ENCODE results near the gene FHOD3.

The FHOD3 gene

GRCh38 chr18:36667811-36668210 is 370.3 kb downstream of the FHOD3 start (continued):
- TF ChIP-seq ZNF488 (tag by site-specific recombination; IDR thresholded peaks at IDR 0.05), result no peak
- no peak for TF ChIP-seq ZNF670 (tag by site-specific recombination; IDR thresholded peaks at IDR 0.05; ENCODE audit: low read depth)
- TF ChIP-seq ZSCAN18 (tag by site-specific recombination; IDR thresholded peaks at IDR 0.05), result no peak
- no peak for TF ChIP-seq CTCF (tag by site-specific recombination; IDR thresholded peaks at IDR 0.05)
- no peak for TF ChIP-seq TSHZ1 (tag by site-specific recombination; IDR thresholded peaks at IDR 0.05; ENCODE audit: borderline replicate concordance)
- TF ChIP-seq ZNF747 (tag by site-specific recombination; IDR thresholded peaks at IDR 0.05), result no peak
- no peak for TF ChIP-seq ZNF394 (tag by site-specific recombination; IDR thresholded peaks at IDR 0.05; ENCODE audit: borderline replicate concordance)
- no peak for TF ChIP-seq ZBTB7A (tag by site-specific recombination; IDR thresholded peaks at IDR 0.05; ENCODE audit: low read depth)
- TF ChIP-seq ZNF138 (tag by site-specific recombination; IDR thresholded peaks at IDR 0.05; ENCODE audit: borderline replicate concordance), result no peak

- POLR2A ChIA-PET, result no interaction called here
- peak; percentile 63 for TF ChIP-seq FEZF1 (tag by site-specific recombination; IDR thresholded peaks at IDR 0.05)
- TF ChIP-seq ATF2 (tag by site-specific recombination; IDR thresholded peaks at IDR 0.05; ENCODE audit: low read depth), result peak; percentile 68; the same call in 1 of the 2 replicates
- TF ChIP-seq ZNF610 (tag by site-specific recombination; IDR thresholded peaks at IDR 0.05; ENCODE audit: borderline replicate concordance), result no peak
- no peak for TF ChIP-seq ZNF211 (tag by site-specific recombination; IDR thresholded peaks at IDR 0.05; ENCODE audit: low read depth)
These were observed 370.8 kb downstream of the FHOD3 start for GRCh38 chr18:36668349-36668748.

More at GRCh38 chr18:36668349-36668748, 370.8 kb downstream of the FHOD3 start:
- no peak overlapping the region for H3K27ac ChIP-seq (ENCODE audit: extremely low read depth, low read depth, low read length)
- H3K4me3 ChIP-seq (ENCODE audit: low read depth, low read length), result no peak overlapping the region
- no peaks in the 10 kb centered on the region; the same call in 1 of the 2 replicates for H3K4me1 ChIP-seq (ENCODE audit: control insufficient read depth, insufficient read depth, low read length)
- no peaks in the 10 kb centered on the region for H3K36me3 ChIP-seq (ENCODE audit: control insufficient read depth in 2 of 2, insufficient read depth in 1 of 2, low read length in 2 of 2)
- CTCF ChIA-PET, result interaction anchor here (0.6 to 1.5 kb wide), 4 partner anchors 18 to 89 kb away, joined by 3 to 6 read pairs (median 4); no protein-coding TSS in a partner anchor
- no peaks in the 10 kb centered on the region for H3K9me3 ChIP-seq (ENCODE audit: control insufficient read depth, insufficient read depth, low read depth, low read length)
